Left renal cortex interstitium (tissue), 4 donors: ENCODE data around the gene ZNF423. TPM values are rescaled to one million over a fixed set of nuclear protein-coding genes. Genes with fewer than 3 reads are reported as not detected.

Experiments used
- DNase-seq, 4 donors: peaks; one replicate each; pipeline ENCODE4 v3.0.0-alpha.2; 2013; ENCODE audit warnings: low read depth in 4 of 4, low spot score in 2 of 4, missing footprints in 1 of 4
- polyA plus RNA-seq, 4 donors: library from polyadenylated mRNA; unstranded; fragments of 120-200 nt; gene quantifications; one replicate each; pipeline ENCODE4 v1.2.1, GENCODE V29; 2013; ENCODE audit not compliant: insufficient read length in 4 of 4

The ZNF423 gene
- polyA plus RNA-seq, 4 donors: 24.0 to 32.5 (median 28.8) TPM

GRCh38 chr16:49850558-49851467, 5.1 kb downstream of the ZNF423 start:
- no peak for DNase-seq

DNA sequence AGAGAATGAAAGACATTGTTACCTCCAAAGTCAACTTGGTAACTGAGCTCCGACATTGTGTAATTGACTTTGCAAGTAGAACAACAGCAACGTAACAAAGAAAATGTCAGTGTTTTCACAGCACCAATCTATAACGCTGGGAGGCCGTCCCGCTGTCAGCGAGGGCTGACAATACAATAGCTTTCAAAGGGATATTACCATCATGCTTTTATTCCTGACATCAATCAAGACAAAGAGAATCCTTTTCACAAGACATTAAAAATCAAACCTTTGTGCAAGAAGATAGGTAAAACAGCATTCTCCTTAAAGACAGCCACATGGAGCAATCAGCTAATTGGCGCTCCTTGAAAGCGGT, 6.2 kb downstream of the ZNF423 start:
- DNase-seq: no peak

GRCh38 chr16:49849037-49849753, 6.7 kb downstream of the ZNF423 start:
- DNase-seq: no peak

DNA sequence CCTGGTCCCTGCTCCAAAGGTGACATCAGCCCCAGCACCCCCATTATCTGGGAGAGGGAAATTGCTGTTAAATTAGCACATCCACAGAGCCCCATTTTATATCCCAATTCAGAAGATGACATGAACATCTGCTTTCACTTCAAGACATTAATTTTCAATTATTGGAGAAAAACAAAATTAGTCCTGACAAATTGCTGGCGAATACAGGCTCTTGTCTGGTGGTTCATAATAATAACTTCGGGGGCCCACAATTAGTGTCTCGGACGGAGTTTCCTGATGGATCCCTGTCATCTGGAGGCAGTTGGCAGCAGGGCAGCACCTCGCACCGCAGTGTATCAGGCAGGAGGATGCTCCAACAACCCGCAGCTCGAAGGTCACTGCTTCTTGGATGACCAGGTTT, 7.4 kb downstream of the ZNF423 start:
- DNase-seq: no peak

GRCh38 chr16:49846800-49847199, 9.1 kb downstream of the ZNF423 start:
- no peak for DNase-seq

DNA sequence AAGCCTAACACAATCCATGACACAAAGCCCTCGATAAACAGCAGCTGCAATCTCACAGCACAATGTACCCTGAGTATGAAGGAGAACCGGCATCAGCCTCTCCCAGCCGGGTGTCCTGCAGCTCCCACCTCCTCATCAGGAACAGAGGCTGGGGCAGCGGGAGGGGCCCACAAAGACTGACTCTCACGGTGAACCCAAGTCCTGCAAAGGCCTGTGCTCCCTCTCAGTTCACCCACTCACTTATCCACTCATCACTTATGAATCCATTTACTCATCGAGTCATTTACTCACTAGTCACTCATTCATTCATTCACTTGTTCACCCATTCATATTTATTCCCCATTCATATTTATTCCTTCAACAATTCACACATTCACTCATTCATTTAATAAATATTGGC, 11.6 kb downstream of the ZNF423 start:
- no peak for DNase-seq

DNA sequence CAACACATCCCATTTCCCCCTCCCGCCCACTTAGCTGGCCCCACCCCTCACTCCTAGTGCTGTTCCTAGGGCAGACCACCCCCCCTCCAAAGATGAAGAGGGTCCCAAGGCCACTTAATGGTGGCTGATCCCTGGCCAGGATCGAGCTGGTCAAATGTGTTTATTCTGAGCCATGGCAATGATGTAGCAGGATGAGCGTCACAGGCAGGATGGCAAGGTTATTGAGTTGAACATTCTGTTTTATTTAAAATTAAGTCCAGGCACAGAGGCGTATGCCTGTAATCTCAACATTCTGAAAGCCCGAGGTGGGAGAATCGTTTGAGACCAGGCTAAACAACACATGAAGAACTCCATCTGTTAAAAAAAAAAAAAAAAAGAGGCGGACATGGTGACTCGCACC, 12.2 kb downstream of the ZNF423 start:
- DNase-seq: no peak

DNA sequence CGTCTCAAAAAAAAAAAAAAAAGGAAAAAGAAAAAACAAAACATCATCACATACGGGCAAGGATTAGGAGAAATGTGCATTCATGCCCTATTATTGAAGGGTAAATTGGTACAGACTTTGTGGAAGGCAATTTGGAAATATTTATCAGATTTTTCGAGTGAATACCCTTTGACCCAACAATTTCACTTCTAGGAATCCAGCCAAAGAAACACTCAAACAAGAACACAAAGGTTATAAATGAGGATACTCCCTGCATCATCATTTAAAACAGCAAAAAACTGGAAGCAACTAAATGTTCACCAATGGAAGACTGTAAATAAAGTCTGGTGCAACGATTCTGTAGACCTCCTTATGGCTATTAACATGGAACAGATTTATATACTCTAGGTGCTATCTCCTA, 12.9 kb downstream of the ZNF423 start:
- DNase-seq: no peak

- DNase-seq: no peak
These were observed 16.7 kb downstream of the ZNF423 start for GRCh38 chr16:49839017-49839825.

DNA sequence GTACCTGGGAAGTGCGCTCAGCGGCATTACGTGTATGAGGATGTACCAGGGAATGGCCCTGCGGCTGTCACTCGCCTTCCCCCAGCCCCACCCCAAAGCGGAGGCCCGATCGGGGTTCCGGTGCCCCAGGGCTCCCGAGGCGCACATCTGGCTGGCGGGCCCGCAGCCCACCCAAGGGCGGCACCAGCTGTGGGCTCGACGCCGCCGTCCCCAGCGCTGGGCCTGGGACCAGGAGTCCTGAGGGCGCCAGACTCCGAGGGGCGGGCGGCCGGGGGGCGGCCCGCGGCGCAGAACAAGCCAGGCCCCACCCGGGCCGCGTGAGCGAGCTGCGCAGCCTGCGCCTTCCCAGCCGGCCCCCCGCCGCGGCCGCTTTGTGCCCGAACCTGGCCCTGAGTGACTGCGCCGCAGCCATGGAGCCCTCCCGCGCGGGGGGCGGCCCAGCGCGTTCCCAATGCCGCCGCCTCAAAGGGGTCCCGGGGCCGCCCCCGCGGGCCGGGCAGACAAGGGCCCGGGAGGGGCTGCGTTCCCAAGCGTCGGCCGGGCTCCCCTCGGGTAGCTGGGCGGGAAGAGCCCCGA, 17.4 kb downstream of the ZNF423 start:
- no peak for DNase-seq

- DNase-seq: no peak
These were observed 18.1 kb downstream of the ZNF423 start for GRCh38 chr16:49837688-49838410.

GRCh38 chr16:49836668-49837067, 19.2 kb downstream of the ZNF423 start:
- DNase-seq: no peak

DNA sequence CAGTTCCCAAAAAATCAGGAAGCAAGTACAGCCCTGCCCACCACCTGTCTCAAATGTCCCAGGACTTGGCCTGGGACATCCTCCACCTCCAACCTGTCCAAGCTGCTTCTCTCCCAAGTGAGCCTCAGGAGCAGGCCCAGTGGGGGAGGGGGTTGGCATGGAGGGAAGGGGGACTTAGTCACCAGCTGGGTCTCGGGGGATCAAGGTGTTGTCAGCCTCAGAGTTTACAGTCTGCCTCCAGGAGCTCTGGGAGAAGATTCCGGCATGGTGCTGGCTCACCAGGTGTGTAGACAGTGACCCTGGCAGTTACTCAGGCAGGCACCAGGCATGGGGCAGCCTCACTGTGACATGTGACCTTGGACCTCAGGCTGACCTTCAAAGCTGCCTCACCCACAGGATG, 19.7 kb downstream of the ZNF423 start:
- DNase-seq: no peak

DNA sequence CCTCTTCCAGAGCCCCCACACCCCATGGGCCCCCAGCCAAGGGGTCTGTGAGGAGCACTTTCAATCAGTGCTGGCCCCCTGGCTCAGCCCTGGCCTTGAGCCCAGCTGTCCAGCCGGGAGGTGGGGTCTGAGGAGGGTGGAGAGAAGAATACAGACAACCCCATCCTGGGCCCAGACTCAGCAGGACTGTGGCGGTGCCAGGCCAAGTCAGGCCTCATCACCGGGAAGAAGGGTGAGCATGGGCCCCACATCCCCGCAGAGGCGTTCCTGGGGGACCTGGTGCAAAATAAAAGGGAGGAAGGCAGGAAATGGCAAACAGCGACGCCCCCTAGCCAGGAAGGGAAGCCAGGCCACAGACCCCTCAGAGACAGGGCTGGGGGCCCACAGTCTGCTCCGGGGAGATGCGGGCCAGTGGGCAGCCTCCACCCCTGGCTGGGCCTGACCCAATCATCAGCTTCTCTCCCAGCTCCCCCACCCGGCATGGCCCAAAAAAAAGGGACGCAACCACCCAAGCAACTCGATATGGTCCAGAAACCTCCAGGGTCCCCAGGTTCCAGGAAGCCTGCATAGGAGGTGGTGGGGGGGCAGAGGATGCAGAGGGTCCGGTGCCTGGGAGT, 20.6 kb downstream of the ZNF423 start:
- no peak for DNase-seq

GRCh38 chr16:49834531-49835151, 21.3 kb downstream of the ZNF423 start:
- no peak for DNase-seq

- DNase-seq: no peak
These were observed 21.9 kb downstream of the ZNF423 start for GRCh38 chr16:49833796-49834530.

GRCh38 chr16:49833085-49833484, 22.8 kb downstream of the ZNF423 start:
- no peak for DNase-seq

GRCh38 chr16:49832177-49832576, 23.7 kb downstream of the ZNF423 start:
- no peak for DNase-seq

DNA sequence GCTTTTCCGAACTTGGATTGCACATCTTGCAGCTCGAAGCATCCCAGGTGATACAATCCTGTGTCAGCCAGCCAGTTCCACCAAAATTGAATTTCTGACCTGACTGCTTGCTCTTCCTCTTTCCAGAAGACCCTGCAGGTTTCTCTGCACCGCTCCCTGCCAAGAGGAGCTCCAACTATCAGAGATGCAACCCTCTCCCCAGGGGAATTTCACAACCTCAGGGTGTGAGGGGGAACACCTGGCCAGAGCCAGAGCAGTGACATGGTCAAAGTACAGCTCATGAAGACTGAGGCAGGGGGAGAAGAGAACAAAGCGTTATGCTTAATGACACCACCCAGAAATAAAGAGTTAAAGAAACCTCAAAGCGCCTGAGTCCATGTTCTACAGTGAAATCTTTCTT, 25.0 kb downstream of the ZNF423 start:
- DNase-seq: no peak
